SK-N-SH (cell line): Measurements from ENCODE around the gene MS4A15. TPM values are rescaled to one million over a fixed set of nuclear protein-coding genes. Genes with fewer than 3 reads are reported as not detected.

Source experiments
- CTCF ChIA-PET: fragments of 300-600, 350-600 bp; formaldehyde crosslinking; extraction: SDS; loops from one replicate; lab custom pipeline; 2021; lab: Yijun Ruan, JAX
- POLR2A ChIA-PET: fragments of 350-600 bp; sonication (Branson Sonifier 250); formaldehyde crosslinking; extraction: SDS; loops from one replicate; lab custom pipeline; 2020; ENCODE audit warnings: antibody characterized with exemption, inconsistent platforms; lab: Yijun Ruan, JAX
- DNase-seq: peaks from one replicate; pipeline ENCODE4 v3.0.0; 2012
- H2AFZ ChIP-seq: fragments of 200-600 bp; sonication (generic); 2 replicates; pipeline ENCODE4 v1.8.1; 2016; ENCODE audit warnings: antibody characterized with exemption, mild to moderate bottlenecking, low read depth
- H3F3A ChIP-seq: fragments of 200-600 bp; sonication (generic); replicated peaks from 2 replicates; pipeline ENCODE3; 2016; ENCODE audit warnings: antibody characterized with exemption, mild to moderate bottlenecking; ENCODE audit not compliant: insufficient read depth
- H3K27ac ChIP-seq, 2 experiments: fragments of 200-500 bp in 1 of 2; fragments of 200-600 bp in 1 of 2; sonication (Bioruptor generic) in 1 of 2; sonication (generic), shearing (Covaris generic) in 1 of 2; 2 replicates each; pipeline versions ENCODE4 v1.5.1 to v1.6.1; 2014 to 2016; ENCODE audit warnings: low read depth in 2 of 2, inconsistent platforms in 1 of 2, low read length in 1 of 2, mild to moderate bottlenecking in 1 of 2, mixed read lengths in 1 of 2
- H3K27me3 ChIP-seq: fragments of 200-600 bp; sonication (generic), shearing (Covaris generic); 2 replicates; pipeline ENCODE4 v1.6.1; 2016; ENCODE audit warnings: mixed run types; ENCODE audit not compliant: insufficient read depth
- H3K36me3 ChIP-seq, 2 experiments: fragments of 200-500 bp in 1 of 2; fragments of 200-600 bp in 1 of 2; sonication (Bioruptor generic) in 1 of 2; sonication (generic) in 1 of 2; replicated peaks in 1 of 2; 2 replicates each; pipeline versions ENCODE3 to v1.5.1; 2014 to 2016; ENCODE audit warnings: low read length in 1 of 2, mild to moderate bottlenecking in 1 of 2; ENCODE audit not compliant: insufficient read depth in 2 of 2, control insufficient read depth in 1 of 2
- H3K4me1 ChIP-seq, 2 experiments: fragments of 200-500 bp in 1 of 2; fragments of 200-600 bp in 1 of 2; sonication (Bioruptor generic) in 1 of 2; sonication (generic), shearing (Covaris generic) in 1 of 2; 2 replicates each; pipeline versions ENCODE4 v1.5.1 to v1.6.1; 2014 to 2016; ENCODE audit warnings: low read depth in 1 of 2, low read length in 1 of 2, mixed run types in 1 of 2; ENCODE audit not compliant: insufficient read depth in 2 of 2, control insufficient read depth in 1 of 2
- H3K4me2 ChIP-seq: fragments of 200-600 bp; sonication (generic), shearing (Covaris generic); 2 replicates; pipeline ENCODE4 v1.6.1; 2017; ENCODE audit warnings: mixed run types
- H3K4me3 ChIP-seq, 2 experiments: fragments of 200-500 bp in 1 of 2; fragments of 200-600 bp in 1 of 2; sonication (Bioruptor generic) in 1 of 2; sonication (generic), shearing (Covaris generic) in 1 of 2; 2 replicates each; pipeline versions ENCODE4 v1.5.1 to v1.8.1; 2014 to 2016; ENCODE audit warnings: low read depth in 2 of 2, inconsistent platforms in 1 of 2, low read length in 1 of 2, mild to moderate bottlenecking in 1 of 2, mixed read lengths in 1 of 2, moderate library complexity in 1 of 2
- H3K79me2 ChIP-seq: fragments of 200-600 bp; sonication (generic); 2 replicates; pipeline ENCODE4 v1.8.1; 2017; ENCODE audit warnings: mild to moderate bottlenecking; ENCODE audit not compliant: insufficient read depth
- H3K9ac ChIP-seq: fragments of 200-600 bp; sonication (generic); 2 replicates; pipeline ENCODE4 v1.6.1; 2017; ENCODE audit warnings: mixed run types
- H3K9me2 ChIP-seq: fragments of 200-600 bp; sonication (generic); 2 replicates; pipeline ENCODE4 v1.6.1; 2017; ENCODE audit warnings: mixed run types
- H3K9me3 ChIP-seq: fragments of 200-600 bp; sonication (generic); 2 replicates; pipeline ENCODE4 v1.6.1; 2017; ENCODE audit warnings: mixed run types, mild to moderate bottlenecking, moderate library complexity
- H4K20me1 ChIP-seq: fragments of 200-600 bp; sonication (generic); 2 replicates; pipeline ENCODE4 v1.6.1; 2017; ENCODE audit warnings: mild to moderate bottlenecking, mixed run types; ENCODE audit not compliant: insufficient read depth
- EP300 ChIP-seq, 2 experiments: IDR thresholded peaks; 2 replicates each; pipeline versions ENCODE4 v1.4.0 to v1.6.1; 2012; ENCODE audit warnings: borderline replicate concordance in 1 of 2, low read depth in 1 of 2, low read length in 1 of 2
- FOXM1 ChIP-seq: IDR thresholded peaks from 2 replicates; pipeline ENCODE4 v1.4.0; 2012; ENCODE audit warnings: low read depth, mild to moderate bottlenecking
- GABPA ChIP-seq: IDR thresholded peaks from 2 replicates; pipeline ENCODE4 v1.4.0; 2012; ENCODE audit warnings: low read depth, mild to moderate bottlenecking
- IRF3 ChIP-seq: fragments of 150-350 bp; IDR thresholded peaks from 2 replicates; pipeline ENCODE4 v1.6.1; 2016; ENCODE audit warnings: mild to moderate bottlenecking, low read depth, low read length
- NFIC ChIP-seq: IDR thresholded peaks from 2 replicates; pipeline ENCODE4 v1.4.0; 2012; ENCODE audit warnings: borderline replicate concordance
- POLR2AphosphoS5 ChIP-seq: IDR thresholded peaks from 2 replicates; pipeline ENCODE4 v1.6.1; 2012; ENCODE audit warnings: low read depth, low read length
- TEAD4 ChIP-seq: IDR thresholded peaks from 2 replicates; pipeline ENCODE4 v1.4.0; 2012; ENCODE audit warnings: mild to moderate bottlenecking, borderline replicate concordance; ENCODE audit not compliant: insufficient read depth
- YY1 ChIP-seq: IDR thresholded peaks from 2 replicates; pipeline ENCODE4 v1.4.0; 2012; ENCODE audit warnings: low read depth, mild to moderate bottlenecking
- ZBTB33 ChIP-seq: IDR thresholded peaks from 2 replicates; pipeline ENCODE4 v1.4.0; 2012; ENCODE audit warnings: low read depth, borderline replicate concordance
- WGBS: methylation state at CpG from one replicate; pipeline ENCODE4 v1.1.6; 2017; ENCODE audit warnings: low lambda C conversion rate; 5-methylcytosine and 5-hydroxymethylcytosine counted together
- polyA plus RNA-seq, 3 experiments: library from polyadenylated mRNA; depleted of rRNA; stranded (reverse); fragments of >200 nt; gene quantifications; 2 replicates each; pipeline ENCODE4 v1.2.3, GENCODE V29; 2012
- TF ChIP-seq, protein P1 (sequence below): IDR thresholded peaks from 2 replicates; pipeline ENCODE4; 2012
- TF ChIP-seq, protein P2 (sequence below): fragments of 150-350 bp; IDR thresholded peaks from 2 replicates; pipeline ENCODE4 v1.6.1; 2017; ENCODE audit warnings: antibody characterized with exemption, low read length, low read depth, borderline replicate concordance

MS4A15 gene
- polyA plus RNA-seq, 1 of the 3 experiments (the other 2 are of a cell fraction), result not detected

GRCh38 chr11:60769811-60770210 lies 13.1 kb downstream of the MS4A15 start (continued):
- TF ChIP-seq ZBTB33, result no peak
- no peak for TF ChIP-seq IRF3

DNA sequence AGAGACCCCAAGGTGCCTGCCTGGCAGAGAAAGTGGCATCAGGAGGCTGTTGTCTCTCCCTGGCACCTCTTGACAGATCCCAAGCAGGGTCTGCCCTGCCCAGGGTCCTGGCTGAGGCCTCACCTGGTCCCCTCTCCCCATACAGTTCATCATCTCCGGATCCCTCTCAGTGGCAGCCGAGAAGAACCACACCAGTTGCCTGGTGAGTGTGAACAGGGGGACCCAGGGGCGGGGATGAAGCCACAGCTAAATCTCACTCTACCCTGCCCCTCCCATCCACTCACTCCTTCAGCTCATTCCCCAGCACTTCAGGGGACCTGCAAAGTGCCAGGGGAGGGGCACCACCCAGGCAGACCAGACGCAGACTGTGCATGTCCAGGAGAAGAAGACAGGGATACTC lies 14.5 kb downstream of the MS4A15 start:
- Histone ChIP-seq H3K9me3 (no peaks in the 10 kb centered on the region), H3K9ac (no peak overlapping the region), H3K4me1 (peaks cover 0 to 3% of the 10 kb centered on the region in 2 experiments; a peak in 1 of 4 replicates), H3K9me2 (no peaks in the 10 kb centered on the region), H3K27ac (no peak overlapping the region), H3F3A (no peaks in the 10 kb centered on the region), H4K20me1 (no peaks in the 10 kb centered on the region), H3K36me3 (no peaks in the 10 kb centered on the region), H3K79me2 (no peaks in the 10 kb centered on the region), H3K4me3 (no peak overlapping the region), H3K4me2 (no peak overlapping the region), H2AFZ (no peak overlapping the region), H3K27me3 (peaks cover 12% of the 10 kb centered on the region; the same call in 1 of the 2 replicates)
- ChIA-PET CTCF (interaction anchor here (0.8 to 2.4 kb wide), 2 partner anchors 60 to 128 kb away, joined by 3 to 8 read pairs; no protein-coding TSS in a partner anchor), POLR2A (no interaction called here)
- 10% methylated on average over 2 of the region's 4 CpGs for WGBS
- no peak for TF ChIP-seq TEAD4
- TF ChIP-seq NFIC, result no peak
- no peak for TF ChIP-seq IRF3
- TF ChIP-seq POLR2AphosphoS5, result no peak
- TF ChIP-seq ZBTB33, result no peak
- TF ChIP-seq, protein P1, sequence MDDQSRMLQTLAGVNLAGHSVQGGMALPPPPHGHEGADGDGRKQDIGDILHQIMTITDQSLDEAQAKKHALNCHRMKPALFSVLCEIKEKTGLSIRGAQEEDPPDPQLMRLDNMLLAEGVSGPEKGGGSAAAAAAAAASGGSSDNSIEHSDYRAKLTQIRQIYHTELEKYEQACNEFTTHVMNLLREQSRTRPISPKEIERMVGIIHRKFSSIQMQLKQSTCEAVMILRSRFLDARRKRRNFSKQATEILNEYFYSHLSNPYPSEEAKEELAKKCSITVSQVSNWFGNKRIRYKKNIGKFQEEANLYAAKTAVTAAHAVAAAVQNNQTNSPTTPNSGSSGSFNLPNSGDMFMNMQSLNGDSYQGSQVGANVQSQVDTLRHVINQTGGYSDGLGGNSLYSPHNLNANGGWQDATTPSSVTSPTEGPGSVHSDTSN, result no peak
- no peak for TF ChIP-seq YY1
- TF ChIP-seq, protein P2, sequence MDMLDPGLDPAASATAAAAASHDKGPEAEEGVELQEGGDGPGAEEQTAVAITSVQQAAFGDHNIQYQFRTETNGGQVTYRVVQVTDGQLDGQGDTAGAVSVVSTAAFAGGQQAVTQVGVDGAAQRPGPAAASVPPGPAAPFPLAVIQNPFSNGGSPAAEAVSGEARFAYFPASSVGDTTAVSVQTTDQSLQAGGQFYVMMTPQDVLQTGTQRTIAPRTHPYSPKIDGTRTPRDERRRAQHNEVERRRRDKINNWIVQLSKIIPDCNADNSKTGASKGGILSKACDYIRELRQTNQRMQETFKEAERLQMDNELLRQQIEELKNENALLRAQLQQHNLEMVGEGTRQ, result no peak
- TF ChIP-seq GABPA, result no peak
- TF ChIP-seq FOXM1, result no peak
- no peak for TF ChIP-seq EP300 (IDR thresholded peaks at IDR 0.05; ENCODE audit: borderline replicate concordance in 1 of 2, low read depth in 1 of 2, low read length in 1 of 2)
- DNase-seq, result no peak
